ENCODE results near the gene CPTP.

Gene CPTP

DNA sequence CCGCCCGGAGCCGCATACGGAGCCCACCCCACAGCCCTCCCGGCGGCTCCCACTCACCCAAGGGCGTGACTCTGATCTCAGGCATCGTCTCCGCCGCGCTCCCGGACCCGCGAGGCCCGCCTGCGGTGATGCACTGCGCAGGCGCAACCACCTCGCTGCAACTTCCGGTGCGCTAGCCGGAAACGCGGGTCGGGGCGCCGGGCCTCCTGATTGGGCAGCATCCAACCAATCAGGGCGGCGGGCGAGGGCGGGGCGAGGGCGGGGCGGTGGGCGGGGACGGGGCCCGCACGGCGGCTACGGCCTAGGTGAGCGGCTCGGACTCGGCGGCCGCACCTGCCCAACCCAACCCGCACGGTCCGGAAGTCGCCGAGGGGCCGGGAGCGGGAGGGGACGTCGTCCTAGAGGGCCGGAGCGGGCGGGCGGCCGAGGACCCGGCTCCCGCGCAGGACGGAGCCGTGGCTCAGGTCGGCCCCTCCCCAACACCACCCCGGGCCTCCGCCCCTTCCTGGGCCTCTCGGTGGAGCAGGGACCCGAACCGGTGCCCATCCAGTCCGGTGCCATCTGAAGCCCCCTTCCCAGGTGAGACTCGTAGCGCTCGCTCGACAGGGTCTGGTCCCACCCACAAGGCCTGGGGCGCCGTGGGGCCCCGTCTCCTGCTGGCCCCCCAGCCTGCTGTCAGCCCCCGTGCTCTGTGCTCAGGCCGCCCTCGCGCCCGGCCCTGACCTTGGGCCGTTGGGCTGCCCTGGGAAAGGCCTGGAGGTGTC, at the start of gene CPTP, which contains the start of gene INTS11:
Gene CPTP (plus strand): TSS at position 279 of the 764 bp plus-strand sequence. CDS start 2,109 bp downstream, outside the sequence.
Gene INTS11 (minus strand): TSS at position 137 of the 764 bp plus-strand sequence. CDS start 52 bp downstream, at position 85.
- DNase-seq (ENCODE audit: low read depth), result peak; percentile 95

DNA sequence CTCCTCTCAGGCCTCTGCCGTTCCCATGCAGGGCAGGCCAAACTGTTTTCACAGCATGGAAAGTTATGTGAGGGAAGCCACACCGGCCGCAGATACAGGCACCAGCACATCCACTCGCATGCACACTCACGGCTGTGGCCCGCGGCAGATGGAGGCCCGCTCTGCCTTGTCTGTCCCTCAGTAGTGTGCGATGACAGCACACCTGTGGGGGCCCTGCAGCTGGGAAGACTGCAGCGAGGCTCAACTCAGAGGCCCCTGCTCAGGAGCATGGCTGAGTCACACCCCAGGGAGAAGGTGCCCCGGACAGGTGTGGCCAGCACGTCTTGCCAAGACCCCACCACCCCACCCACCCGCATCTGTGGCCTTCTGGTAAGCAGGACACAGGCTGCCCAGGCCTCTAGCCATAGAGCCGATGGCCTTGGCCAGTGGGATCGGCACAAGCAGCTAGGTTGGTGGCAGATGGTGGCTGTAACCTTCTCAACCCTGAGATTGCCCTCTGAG, 49.6 kb upstream of the CPTP start:
- no peak for DNase-seq (ENCODE audit: low read depth)

DNA sequence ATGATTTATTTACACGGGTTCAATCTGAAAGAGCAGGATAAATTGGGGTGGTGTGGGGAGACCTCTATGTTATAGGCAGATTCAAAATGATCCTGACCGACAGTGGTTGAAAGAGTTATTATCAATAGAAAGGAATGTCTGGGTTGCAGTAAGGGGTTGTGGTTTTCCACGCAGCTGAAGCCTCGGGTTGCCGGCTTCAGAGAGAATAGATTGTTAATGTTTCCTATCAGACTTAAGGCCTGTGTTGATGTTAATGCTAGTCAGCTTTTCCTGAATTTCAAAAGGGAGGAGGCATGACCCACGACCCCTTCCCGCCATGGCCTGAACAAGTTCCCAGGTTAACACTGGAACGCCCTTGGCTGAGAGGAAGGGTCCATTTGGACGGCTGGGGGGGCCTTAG, 48.8 kb upstream of the CPTP start:
- DNase-seq (ENCODE audit: low read depth), result no peak

DNA sequence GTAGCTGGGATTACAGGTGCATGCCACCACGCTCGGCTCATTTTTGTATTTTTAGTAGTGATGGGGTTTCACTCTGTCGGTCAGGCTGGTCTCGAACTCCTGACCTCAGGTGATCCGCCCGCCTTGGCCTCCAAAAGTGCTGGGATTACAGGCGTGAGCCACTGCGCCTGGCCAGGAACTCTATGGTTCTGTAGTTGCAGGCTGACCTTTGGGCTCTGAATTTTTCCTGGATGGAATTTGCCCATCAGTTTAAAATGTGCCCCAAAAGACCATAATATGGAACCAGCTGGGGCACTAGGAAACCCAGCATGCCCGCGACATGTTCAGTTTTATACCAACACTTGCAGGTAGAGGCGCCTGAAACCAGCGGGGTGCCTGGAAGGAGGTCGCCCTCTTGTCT, 46.0 kb upstream of the CPTP start:
- no peak for DNase-seq (ENCODE audit: low read depth)

DNA sequence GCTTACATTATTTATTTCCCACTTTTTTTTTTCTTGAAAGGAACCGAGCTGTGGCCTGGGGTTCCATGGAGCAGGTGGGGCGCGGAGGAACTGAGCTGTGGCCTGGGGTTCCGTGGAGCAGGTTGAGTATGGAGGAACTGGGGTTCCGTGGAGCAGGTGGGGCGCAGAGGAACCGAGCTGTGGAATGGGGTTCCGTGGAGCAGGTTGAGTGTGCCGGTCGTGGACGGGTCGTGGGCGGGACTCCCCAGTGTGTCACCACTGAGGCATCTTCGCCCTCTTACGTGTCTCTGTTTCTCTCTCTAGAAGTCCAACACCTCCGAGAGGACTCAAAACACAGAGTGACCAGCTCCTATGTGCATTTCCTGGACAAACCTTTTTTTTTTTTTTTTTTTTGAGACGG, 45.6 kb upstream of the CPTP start:
- DNase-seq (ENCODE audit: low read depth), result no peak

DNA sequence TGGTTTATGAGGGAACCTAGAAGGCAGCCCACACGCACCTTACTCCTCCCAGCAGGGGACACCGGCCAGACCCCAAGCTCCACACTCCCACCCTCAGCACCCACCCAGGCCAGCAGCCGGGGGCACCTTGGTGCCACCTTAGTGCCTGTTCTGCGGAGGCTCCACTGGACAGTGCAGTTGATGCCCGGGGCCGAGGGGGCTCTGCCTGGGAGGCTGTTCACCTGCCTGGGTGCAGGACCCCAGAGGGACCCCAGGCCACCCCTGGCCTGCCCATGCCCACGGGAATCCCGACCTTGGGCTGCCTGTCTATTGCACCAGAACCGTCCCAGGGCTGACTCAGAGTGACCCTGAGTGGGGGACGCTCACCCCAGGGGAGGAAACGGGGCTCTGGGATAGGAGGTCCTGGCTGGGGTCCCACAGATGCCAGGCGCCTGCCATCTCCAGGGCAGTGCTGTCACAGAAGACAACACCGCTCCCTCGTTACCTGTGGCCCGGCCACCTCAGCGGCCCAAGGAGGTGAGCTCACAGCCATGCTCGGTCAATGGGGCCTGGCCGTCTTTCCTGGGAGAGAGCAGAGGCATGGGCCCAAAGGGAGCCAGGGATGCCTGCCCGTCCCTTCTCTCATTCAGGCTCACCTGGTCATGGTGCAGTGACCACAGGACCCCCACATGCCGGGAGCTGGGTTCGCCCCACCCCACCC, 43.7 kb upstream of the CPTP start:
- DNase-seq (ENCODE audit: low read depth), result no peak

DNA sequence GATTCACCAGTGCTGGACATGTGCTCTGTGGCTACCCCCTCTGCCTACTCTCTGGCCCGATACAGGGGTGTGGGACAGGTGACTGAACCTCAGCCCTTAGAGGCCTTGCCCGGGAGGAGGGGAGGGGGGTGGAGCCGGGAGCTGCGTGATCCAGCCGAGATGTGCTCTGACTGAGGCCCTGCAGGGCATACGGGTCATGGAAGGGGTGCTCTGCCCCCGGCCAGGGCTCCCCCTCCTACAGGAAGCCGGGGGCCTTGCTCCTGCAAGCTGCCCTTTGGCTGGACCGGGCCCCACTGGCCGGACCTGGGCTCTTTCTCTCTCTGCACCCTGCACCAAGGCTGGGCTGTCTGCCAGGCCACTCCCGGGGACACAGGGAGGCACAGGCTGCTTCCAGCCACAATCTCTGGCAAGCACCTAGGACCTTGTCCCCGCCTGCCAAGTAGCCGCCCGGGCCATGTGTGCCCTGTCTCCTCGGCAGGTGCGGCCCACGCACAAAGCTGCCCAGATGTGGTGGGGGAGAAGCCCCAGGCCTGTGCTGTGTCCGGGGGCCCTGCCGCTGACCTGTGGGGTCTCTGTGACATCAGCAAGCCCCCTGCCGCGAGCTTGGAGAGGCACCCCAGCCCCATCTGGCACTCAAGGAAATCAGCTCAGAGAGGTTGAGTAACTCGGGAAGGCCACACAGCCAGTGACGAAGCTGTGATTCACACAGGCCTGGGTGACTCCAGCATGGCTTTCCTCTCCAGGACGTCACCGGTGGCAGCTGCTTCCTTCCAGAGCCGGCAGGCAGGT, 42.9 kb upstream of the CPTP start:
- DNase-seq (ENCODE audit: low read depth), result no peak

DNA sequence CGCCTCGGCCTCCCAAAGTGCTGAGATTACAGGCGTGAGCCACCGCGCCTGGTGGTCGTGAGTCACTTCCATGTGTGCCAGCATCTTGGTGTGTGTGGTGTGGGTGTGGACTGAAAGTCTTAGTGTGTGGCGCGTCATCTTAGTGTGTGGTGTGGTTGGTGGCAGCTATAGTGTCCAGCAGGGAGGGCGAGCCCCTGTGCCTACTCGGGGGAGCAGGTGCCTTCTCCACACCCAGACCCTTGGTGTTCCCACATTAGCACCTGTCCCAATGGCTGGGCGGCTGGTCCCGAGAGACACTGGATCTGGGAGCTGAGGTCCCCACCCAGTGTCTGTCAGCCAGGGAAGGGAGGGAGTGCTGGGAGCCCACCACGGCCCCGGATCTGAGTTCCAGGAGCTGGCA, 41.6 kb upstream of the CPTP start:
- no peak for DNase-seq (ENCODE audit: low read depth)

DNA sequence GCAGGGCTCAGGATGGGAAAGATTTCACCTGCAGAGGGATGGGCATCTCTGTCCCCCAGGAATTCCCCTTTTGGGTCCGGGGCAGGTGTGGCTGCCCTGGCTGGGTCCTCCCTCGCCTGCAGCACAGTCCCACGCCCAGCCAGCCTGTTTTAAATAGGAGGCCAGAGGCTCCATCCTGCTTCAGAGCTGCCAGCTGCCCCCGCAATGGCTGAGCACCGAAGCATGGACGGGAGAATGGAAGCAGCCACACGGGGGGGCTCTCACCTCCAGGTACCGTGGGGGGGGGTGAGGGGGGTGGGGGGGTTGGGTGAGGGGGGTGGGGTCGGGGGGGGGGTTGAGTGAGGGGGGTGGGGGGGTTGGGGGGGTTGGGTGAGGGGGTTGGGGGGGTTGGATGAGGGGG, 40.8 kb upstream of the CPTP start:
- no peak for DNase-seq (ENCODE audit: low read depth)

DNA sequence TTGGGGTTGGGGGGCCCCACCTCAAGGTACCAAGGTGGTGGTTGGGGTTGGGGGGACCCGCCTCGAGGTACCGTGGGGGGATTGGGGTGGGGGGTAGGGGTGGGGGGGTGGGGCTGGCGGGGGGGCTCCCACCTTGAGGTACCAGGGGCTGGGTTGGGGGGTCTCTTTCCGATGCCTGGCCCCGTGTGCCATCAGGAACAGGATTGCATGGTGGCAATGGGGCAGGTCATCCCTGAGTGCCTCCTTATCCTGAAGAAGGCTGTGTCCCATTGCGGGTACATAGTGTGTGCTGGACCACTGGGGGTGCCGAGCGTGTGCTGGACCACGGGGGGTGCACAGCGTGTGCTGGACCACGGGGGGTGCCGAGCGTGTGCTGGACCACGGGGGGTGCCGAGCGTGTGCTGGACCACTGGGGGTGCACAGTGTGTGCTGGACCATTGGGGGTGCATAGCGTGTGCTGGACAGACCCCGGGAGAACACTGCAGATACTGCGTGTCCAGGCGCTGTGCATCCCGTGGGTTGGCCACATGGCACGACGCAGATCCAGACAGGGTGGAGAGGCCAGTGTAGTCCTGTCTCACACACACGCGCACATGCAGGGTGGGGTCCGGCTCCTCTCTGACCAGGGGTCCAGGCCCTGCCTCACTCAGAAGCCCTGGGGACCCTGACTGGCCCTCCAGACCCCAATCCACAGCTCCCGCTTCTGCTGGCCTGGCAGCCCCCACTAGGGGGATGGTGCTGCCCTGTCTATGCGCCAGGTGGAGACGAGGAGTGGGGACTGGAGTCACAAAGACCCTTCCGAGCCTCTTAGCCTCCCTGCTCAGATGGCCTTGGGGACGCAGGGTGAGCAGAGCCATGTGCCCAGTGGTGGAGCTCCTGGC, 40.1 kb upstream of the CPTP start:
- no peak for DNase-seq (ENCODE audit: low read depth)

DNA sequence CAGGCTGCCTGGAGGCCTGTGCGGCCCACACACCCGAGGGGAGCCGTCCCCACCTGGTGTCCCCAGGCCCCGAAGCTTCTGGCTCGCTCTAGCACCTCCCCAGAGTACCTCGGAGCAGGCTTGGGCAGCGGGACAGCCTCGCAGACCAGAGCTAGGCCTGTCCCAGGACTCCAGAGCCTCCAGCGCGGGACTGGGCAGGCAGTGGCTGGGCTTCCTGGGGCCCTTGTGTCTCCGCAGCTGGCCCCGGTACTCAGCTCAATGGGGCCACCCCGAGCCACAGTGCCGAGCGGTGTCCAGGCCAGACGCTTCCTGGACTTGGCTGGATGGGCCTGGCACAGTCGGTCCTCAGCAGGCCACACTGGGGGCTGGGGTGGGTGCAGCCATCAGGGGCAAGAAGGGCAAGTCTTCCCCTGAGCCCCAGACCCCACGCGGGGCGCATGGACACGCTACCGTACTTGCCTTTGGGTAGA, 39.5 kb upstream of the CPTP start:
- DNase-seq (ENCODE audit: low read depth), result no peak

DNA sequence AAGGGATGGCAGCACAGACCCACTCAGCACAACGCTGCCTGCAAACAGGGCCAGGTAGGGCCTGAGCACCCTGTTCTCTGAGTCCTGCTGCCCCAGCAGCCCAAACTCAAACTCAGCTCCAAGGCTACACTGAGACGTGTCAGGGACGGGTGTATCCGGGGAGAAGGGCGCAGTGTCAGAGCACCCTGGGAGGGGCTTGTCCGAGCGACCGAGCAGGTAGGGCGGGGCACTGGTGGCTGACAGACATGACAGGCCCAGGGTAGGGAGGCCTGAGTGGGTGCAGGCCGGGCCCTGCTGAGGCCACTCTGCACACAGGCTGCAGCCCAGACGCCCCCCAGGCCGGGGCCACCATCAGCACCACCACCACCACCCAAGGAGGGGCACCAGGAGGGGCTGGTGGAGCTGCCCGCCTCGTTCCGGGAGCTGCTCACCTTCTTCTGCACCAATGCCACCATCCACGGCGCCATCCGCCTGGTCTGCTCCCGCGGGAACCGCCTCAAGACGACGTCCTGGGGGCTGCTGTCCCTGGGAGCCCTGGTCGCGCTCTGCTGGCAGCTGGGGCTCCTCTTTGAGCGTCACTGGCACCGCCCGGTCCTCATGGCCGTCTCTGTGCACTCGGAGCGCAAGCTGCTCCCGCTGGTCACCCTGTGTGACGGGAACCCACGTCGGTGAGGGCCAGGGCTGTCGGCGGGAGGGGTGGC, 38.8 kb upstream of the CPTP start:
- DNase-seq (ENCODE audit: low read depth), result no peak

DNA sequence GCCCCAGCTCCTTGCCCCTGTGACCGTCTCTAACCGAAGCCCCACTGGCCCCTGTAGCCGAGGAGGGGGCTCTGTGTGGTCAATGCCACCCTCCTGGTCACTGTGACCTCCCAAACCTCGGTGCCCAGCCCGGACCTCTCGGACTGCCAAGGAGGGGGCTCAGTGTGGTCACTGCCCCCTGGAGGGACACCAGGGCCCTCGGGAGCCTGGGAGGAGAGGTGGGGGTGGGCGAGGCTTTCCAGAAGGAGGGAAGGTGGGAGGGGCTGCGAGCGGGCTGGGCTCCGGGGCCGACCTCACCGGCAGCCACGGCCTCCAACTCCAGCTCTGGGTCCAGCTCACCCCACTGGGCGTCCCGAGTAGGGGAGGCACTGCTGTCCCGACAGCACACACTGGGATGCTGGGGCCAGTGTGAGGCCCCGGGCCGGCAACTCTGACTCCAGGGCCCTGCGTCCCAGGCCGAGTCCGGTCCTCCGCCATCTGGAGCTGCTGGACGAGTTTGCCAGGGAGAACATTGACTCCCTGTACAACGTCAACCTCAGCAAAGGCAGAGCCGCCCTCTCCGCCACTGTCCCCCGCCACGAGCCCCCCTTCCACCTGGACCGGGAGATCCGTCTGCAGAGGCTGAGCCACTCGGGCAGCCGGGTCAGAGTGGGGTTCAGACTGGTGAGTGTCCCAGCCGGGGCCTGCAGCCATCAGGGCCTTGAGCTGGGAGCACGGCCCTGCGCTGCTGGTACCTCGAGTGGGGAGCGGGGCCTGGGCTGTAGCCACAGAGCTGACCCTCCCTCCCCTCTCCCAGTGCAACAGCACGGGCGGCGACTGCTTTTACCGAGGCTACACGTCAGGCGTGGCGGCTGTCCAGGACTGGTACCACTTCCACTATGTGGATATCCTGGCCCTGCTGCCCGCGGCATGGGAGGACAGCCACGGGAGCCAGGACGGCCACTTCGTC, 38.0 kb upstream of the CPTP start:
- DNase-seq (ENCODE audit: low read depth), result no peak

DNA sequence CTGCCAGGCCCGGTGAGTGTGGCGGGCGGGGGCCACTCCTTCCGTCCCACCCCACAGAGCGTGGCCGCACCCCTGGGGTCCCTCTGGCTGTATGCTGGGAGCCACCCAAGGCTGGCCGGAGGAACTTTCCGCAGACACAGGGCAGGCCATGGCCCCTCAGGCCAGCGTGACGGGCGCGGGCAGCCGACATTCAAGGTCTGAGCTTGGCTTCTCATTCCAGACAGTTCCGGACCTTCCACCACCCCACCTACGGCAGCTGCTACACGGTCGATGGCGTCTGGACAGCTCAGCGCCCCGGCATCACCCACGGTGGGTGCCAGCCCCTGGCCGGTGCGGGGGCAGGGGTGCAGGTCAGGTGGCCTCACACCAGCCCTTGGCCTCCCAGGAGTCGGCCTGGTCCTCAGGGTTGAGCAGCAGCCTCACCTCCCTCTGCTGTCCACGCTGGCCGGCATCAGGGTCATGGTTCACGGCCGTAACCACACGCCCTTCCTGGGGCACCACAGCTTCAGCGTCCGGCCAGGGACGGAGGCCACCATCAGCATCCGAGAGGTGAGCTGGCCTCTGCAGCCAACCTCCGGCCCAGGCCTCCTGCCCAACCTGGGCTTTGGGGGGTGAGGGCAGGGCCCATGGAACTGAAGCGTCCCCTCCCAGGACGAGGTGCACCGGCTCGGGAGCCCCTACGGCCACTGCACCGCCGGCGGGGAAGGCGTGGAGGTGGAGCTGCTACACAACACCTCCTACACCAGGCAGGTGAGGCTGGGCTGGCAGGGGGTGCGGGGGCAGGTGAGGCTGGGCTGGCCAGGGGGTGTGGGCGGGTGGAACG, 37.1 kb upstream of the CPTP start:
- DNase-seq (ENCODE audit: low read depth), result no peak

DNA sequence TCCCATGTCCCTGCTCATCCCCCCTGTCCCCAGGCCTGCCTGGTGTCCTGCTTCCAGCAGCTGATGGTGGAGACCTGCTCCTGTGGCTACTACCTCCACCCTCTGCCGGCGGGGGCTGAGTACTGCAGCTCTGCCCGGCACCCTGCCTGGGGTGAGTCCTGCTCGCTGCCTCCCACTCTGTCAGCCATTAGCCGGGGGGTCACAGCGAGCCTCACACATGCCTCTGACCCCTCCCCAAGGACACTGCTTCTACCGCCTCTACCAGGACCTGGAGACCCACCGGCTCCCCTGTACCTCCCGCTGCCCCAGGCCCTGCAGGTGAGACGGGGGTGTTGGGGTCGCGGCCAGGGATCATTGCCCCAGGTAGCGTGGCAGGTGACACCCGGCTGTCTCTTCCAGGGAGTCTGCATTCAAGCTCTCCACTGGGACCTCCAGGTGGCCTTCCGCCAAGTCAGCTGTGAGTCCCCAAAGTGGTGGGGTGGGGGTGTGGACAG, 34.3 kb upstream of the CPTP start:
- no peak for DNase-seq (ENCODE audit: low read depth)

DNA sequence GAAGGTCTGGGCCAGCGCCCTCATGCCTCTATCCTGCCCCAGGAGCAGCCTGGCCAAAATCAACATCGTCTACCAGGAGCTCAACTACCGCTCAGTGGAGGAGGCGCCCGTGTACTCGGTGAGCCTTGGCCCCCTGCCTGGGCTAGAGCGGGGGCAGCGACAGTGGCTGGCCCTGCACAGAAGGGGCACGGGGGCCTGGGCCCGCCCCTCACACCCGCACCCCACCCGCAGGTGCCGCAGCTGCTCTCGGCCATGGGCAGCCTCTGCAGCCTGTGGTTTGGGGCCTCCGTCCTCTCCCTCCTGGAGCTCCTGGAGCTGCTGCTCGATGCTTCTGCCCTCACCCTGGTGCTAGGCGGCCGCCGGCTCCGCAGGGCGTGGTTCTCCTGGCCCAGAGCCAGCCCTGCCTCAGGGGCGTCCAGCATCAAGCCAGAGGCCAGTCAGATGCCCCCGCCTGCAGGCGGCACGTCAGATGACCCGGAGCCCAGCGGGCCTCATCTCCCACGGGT, 33.5 kb upstream of the CPTP start:
- DNase-seq (ENCODE audit: low read depth), result no peak

DNA sequence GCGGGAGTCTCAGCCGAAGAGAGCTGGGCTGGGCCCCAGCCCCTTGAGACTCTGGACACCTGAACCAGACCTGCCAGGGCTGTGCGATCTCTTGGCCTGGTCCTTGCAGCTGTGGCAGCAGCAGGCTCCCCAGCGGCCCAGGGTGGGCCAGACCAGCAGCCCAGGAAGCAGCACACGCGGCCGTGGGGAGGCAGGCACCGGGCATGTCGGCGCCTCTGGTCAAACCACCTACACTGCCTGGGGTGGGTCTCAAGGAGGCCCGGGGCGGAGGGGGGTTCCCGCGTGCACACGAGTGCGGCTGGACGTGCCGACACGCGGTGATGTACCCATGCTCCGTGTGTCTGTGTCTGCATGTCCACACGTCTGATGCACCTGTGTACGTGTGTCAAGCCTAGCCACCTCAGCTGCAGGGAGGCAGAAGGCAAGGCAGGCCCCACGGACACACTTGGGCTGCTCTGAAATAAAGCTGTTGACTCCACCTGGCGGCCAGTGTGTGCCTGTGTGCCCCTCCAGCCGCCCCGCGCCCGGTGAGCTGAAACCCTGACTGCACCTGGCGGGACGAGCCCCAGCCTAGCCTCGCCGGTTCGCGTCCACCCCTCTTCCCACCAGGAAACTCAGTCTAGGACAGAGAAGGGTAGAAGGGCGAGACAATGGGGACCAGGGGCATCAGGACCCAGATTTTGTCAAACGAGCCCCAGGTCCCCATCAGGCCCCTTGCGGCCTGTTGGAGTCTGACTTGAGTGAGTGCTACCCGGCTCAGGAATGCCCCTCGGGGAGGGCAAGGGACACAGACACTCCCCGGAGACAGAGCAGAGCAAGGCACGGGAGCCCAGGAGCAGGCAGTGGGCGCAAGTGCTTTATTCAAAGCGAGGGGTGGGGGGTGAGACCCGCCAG, 32.8 kb upstream of the CPTP start:
- peak; percentile 42 for DNase-seq (ENCODE audit: low read depth)
